Erythroblast (primary cell): ENCODE data around the gene SLC66A3.

Experiments
- GATA1 ChIP-seq: IDR thresholded peaks from 2 replicates; pipeline ENCODE4 v1.6.1; 2011; ENCODE audit warnings: low read depth, mild to moderate bottlenecking, control low read depth, low read length, moderate library complexity
- POLR2A ChIP-seq: IDR thresholded peaks from 2 replicates; pipeline ENCODE4 v1.6.1; 2011; ENCODE audit warnings: mild to moderate bottlenecking, low read length

GRCh38 chr2:11157296-11157695 lies 2.0 kb downstream of the SLC66A3 start:
- TF ChIP-seq POLR2A (no peak), GATA1 (no peak)
